HEK293 (cell line): ENCODE measurements around the gene B4GALT2.

ENCODE experiments used
- CTCF ChIA-PET: fragments of 350-600 bp; formaldehyde crosslinking; extraction: SDS; loops from one replicate; lab custom pipeline; 2021; ENCODE audit warnings: antibody characterized with exemption; lab: Yijun Ruan, JAX
- POLR2A ChIA-PET: fragments of 300-600 bp; formaldehyde crosslinking; extraction: SDS; loops from one replicate; lab custom pipeline; 2020; ENCODE audit warnings: antibody characterized with exemption, inconsistent platforms; lab: Yijun Ruan, JAX
- H3K27ac ChIP-seq: fragments of 200-500 bp; sonication (Bioruptor generic); 2 replicates; pipeline ENCODE4 v1.5.1; 2014; ENCODE audit warnings: low read depth, low read length, control low read depth, inconsistent platforms; ENCODE audit errors: extremely low read depth
- H3K36me3 ChIP-seq, 2 experiments: fragments of 200-500 bp in 1 of 2; sonication (Bioruptor generic) in 1 of 2; 1 replicate in 1 of 2; 2 replicates in 1 of 2; pipeline ENCODE4 v1.5.1; 2014 to 2017; ENCODE audit warnings: inconsistent platforms in 2 of 2, low read length in 2 of 2; ENCODE audit not compliant: control insufficient read depth in 2 of 2, insufficient read depth in 1 of 2
- H3K4me1 ChIP-seq: fragments of 200-500 bp; sonication (Bioruptor generic); 2 replicates; pipeline ENCODE4 v1.5.1; 2014; ENCODE audit warnings: mild to moderate bottlenecking, low read length, inconsistent platforms; ENCODE audit not compliant: control insufficient read depth, insufficient read depth
- H3K4me3 ChIP-seq: 2 replicates; pipeline ENCODE4 v1.5.1; 2011; ENCODE audit warnings: low read depth, mild to moderate bottlenecking, control low read depth, low read length, moderate library complexity
- H3K9me3 ChIP-seq: fragments of 200-500 bp; sonication (Bioruptor generic); 2 replicates; pipeline ENCODE4 v1.5.1; 2014; ENCODE audit warnings: low read depth, low read length, inconsistent platforms; ENCODE audit not compliant: control insufficient read depth, insufficient read depth
- KLF16 ChIP-seq: fragments of 450-650 bp; formaldehyde crosslinking; IDR thresholded peaks from 2 replicates; pipeline ENCODE4 v1.5.1; 2017; ENCODE audit warnings: missing biosample characterization, missing genetic modification characterization
- RBAK ChIP-seq: fragments of 450-650 bp; formaldehyde crosslinking; IDR thresholded peaks from 2 replicates; pipeline ENCODE4 v1.5.1; 2016; ENCODE audit warnings: missing biosample characterization, missing genetic modification characterization
- REPIN1 ChIP-seq: fragments of 450-650 bp; formaldehyde crosslinking; IDR thresholded peaks from 2 replicates; pipeline ENCODE4 v1.5.1; 2017; ENCODE audit warnings: missing biosample characterization, missing genetic modification characterization, low read depth
- WT1 ChIP-seq: fragments of 450-650 bp; formaldehyde crosslinking; IDR thresholded peaks from 2 replicates; pipeline ENCODE4 v1.5.1; 2016; ENCODE audit warnings: missing biosample characterization, missing genetic modification characterization
- ZBTB20 ChIP-seq: fragments of 450-650 bp; formaldehyde crosslinking; IDR thresholded peaks from 2 replicates; pipeline ENCODE4 v1.5.1; 2016; ENCODE audit warnings: missing biosample characterization, missing genetic modification characterization
- ZBTB48 ChIP-seq: fragments of 450-650 bp; formaldehyde crosslinking; IDR thresholded peaks from 2 replicates; pipeline ENCODE4 v1.5.1; 2016; ENCODE audit warnings: missing biosample characterization, missing genetic modification characterization
- ZNF121 ChIP-seq: fragments of 450-650 bp; formaldehyde crosslinking; IDR thresholded peaks from 2 replicates; pipeline ENCODE4 v1.5.1; 2016; ENCODE audit warnings: missing biosample characterization, missing genetic modification characterization
- ZNF175 ChIP-seq: fragments of 450-650 bp; formaldehyde crosslinking; IDR thresholded peaks from 2 replicates; pipeline ENCODE4 v1.5.1; 2016; ENCODE audit warnings: missing biosample characterization, missing genetic modification characterization
- ZNF202 ChIP-seq: fragments of 450-650 bp; formaldehyde crosslinking; IDR thresholded peaks from 2 replicates; pipeline ENCODE4 v1.5.1; 2016; ENCODE audit warnings: missing biosample characterization, missing genetic modification characterization, borderline replicate concordance
- ZNF354C ChIP-seq: fragments of 450-650 bp; formaldehyde crosslinking; IDR thresholded peaks from 2 replicates; pipeline ENCODE4 v1.5.1; 2016; ENCODE audit warnings: missing biosample characterization, missing genetic modification characterization, low read depth, borderline replicate concordance
- ZNF394 ChIP-seq: fragments of 450-650 bp; formaldehyde crosslinking; IDR thresholded peaks from 2 replicates; pipeline ENCODE4 v1.5.1; 2016; ENCODE audit warnings: missing biosample characterization, missing genetic modification characterization, mild to moderate bottlenecking, moderate library complexity, borderline replicate concordance
- ZNF521 ChIP-seq: fragments of 450-650 bp; formaldehyde crosslinking; IDR thresholded peaks from 2 replicates; pipeline ENCODE4 v1.5.1; 2017; ENCODE audit warnings: missing biosample characterization, mild to moderate bottlenecking, missing genetic modification characterization
- ZNF610 ChIP-seq: fragments of 450-650 bp; formaldehyde crosslinking; IDR thresholded peaks from 2 replicates; pipeline ENCODE4 v1.5.1; 2016; ENCODE audit warnings: missing biosample characterization, missing genetic modification characterization, borderline replicate concordance
- ZNF629 ChIP-seq: fragments of 450-650 bp; formaldehyde crosslinking; IDR thresholded peaks from 2 replicates; pipeline ENCODE4 v1.5.1; 2017; ENCODE audit warnings: missing biosample characterization, missing genetic modification characterization
- ZNF664 ChIP-seq: fragments of 450-650 bp; formaldehyde crosslinking; IDR thresholded peaks from 2 replicates; pipeline ENCODE4 v1.5.1; 2016; ENCODE audit warnings: missing biosample characterization, missing genetic modification characterization
- ZNF830 ChIP-seq: fragments of 450-650 bp; IDR thresholded peaks from 2 replicates; pipeline ENCODE4 v1.5.0; 2018; ENCODE audit warnings: missing biosample characterization, missing genetic modification characterization, low read depth, mild to moderate bottlenecking, moderate library complexity
- ZSCAN23 ChIP-seq: fragments of 450-650 bp; formaldehyde crosslinking; IDR thresholded peaks from 2 replicates; pipeline ENCODE4 v1.5.1; 2016; ENCODE audit warnings: missing biosample characterization, missing genetic modification characterization
- TF ChIP-seq, protein P1 (sequence below): fragments of 450-650 bp; formaldehyde crosslinking; IDR thresholded peaks from 2 replicates; pipeline ENCODE4 v1.5.1; 2016; ENCODE audit warnings: missing biosample characterization, missing genetic modification characterization
- TF ChIP-seq, protein P2 (sequence below): fragments of 450-650 bp; formaldehyde crosslinking; IDR thresholded peaks from 2 replicates; pipeline ENCODE4 v1.5.1; 2016; ENCODE audit warnings: missing biosample characterization, missing genetic modification characterization
- TF ChIP-seq, protein P3 (sequence below): fragments of 450-650 bp; formaldehyde crosslinking; IDR thresholded peaks from 2 replicates; pipeline ENCODE4 v1.5.1; 2016; ENCODE audit warnings: missing biosample characterization, missing genetic modification characterization

Gene B4GALT2

DNA sequence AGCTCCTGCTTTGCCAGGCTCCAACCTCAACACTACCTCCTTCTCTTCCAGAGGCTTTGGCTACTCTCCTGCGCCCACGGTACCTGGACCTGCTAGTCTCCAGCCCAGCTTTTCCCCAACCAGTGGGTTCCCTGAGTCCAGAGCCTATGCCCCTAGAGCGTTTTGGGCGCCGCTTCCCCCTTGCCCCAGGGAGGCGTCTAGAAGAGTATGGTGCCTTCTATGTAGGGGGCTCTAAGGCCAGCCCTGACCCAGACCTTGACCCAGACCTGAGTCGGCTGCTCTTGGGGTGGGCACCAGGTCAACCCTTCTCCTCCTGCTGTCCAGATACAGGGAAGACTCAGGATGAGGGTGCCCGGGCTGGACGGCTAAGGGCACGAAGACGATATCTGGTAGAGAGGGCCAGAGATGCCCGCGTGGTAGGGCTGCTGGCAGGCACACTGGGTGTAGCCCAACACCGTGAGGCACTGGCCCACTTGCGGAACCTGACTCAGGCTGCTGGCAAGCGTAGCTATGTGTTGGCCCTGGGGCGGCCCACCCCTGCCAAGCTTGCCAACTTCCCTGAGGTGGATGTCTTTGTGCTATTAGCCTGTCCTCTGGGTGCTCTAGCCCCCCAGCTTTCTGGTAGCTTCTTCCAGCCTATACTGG, 7.6 kb upstream of the B4GALT2 start:
- TF ChIP-seq ZNF610 (tag by site-specific recombination) (no peak), WT1 (tag by site-specific recombination) (no peak), ZNF830 (no peak), KLF16 (tag by site-specific recombination) (no peak), REPIN1 (tag by site-specific recombination) (no peak), ZNF394 (tag by site-specific recombination) (no peak), ZNF175 (tag by site-specific recombination) (no peak), ZBTB20 (tag by site-specific recombination) (no peak), ZNF354C (tag by site-specific recombination) (no peak), ZNF521 (tag by site-specific recombination) (no peak), ZNF202 (tag by site-specific recombination) (no peak), ZBTB48 (no peak), ZSCAN23 (tag by site-specific recombination) (no peak), RBAK (no peak), ZNF121 (tag by site-specific recombination) (no peak), ZNF664 (tag by site-specific recombination) (no peak), ZNF629 (no peak)
- TF ChIP-seq, protein P1, sequence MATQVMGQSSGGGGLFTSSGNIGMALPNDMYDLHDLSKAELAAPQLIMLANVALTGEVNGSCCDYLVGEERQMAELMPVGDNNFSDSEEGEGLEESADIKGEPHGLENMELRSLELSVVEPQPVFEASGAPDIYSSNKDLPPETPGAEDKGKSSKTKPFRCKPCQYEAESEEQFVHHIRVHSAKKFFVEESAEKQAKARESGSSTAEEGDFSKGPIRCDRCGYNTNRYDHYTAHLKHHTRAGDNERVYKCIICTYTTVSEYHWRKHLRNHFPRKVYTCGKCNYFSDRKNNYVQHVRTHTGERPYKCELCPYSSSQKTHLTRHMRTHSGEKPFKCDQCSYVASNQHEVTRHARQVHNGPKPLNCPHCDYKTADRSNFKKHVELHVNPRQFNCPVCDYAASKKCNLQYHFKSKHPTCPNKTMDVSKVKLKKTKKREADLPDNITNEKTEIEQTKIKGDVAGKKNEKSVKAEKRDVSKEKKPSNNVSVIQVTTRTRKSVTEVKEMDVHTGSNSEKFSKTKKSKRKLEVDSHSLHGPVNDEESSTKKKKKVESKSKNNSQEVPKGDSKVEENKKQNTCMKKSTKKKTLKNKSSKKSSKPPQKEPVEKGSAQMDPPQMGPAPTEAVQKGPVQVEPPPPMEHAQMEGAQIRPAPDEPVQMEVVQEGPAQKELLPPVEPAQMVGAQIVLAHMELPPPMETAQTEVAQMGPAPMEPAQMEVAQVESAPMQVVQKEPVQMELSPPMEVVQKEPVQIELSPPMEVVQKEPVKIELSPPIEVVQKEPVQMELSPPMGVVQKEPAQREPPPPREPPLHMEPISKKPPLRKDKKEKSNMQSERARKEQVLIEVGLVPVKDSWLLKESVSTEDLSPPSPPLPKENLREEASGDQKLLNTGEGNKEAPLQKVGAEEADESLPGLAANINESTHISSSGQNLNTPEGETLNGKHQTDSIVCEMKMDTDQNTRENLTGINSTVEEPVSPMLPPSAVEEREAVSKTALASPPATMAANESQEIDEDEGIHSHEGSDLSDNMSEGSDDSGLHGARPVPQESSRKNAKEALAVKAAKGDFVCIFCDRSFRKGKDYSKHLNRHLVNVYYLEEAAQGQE (tag by site-specific recombination), result no peak
- TF ChIP-seq, protein P2, sequence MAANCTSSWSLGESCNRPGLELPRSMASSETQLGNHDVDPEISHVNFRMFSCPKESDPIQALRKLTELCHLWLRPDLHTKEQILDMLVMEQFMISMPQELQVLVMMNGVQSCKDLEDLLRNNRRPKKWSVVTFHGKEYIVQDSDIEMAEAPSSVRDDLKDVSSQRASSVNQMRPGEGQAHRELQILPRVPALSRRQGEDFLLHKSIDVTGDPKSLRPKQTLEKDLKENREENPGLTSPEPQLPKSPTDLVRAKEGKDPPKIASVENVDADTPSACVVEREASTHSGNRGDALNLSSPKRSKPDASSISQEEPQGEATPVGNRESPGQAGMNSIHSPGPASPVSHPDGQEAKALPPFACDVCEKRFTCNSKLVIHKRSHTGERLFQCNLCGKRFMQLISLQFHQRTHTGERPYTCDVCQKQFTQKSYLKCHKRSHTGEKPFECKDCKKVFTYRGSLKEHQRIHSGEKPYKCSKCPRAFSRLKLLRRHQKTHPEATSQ (tag by site-specific recombination), result no peak
- TF ChIP-seq, protein P3, sequence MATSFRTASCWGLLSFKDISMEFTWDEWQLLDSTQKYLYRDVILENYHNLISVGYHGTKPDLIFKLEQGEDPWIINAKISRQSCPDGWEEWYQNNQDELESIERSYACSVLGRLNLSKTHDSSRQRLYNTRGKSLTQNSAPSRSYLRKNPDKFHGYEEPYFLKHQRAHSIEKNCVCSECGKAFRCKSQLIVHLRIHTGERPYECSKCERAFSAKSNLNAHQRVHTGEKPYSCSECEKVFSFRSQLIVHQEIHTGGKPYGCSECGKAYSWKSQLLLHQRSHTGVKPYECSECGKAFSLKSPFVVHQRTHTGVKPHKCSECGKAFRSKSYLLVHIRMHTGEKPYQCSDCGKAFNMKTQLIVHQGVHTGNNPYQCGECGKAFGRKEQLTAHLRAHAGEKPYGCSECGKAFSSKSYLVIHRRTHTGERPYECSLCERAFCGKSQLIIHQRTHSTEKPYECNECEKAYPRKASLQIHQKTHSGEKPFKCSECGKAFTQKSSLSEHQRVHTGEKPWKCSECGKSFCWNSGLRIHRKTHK, result no peak
- TF ChIP-seq, all 188 proteins: peak for 0
- CTCF ChIA-PET, result interaction anchor here (0.6 to 1.2 kb wide), 5 partner anchors 36 to 699 kb away, joined by 3 to 7 read pairs (median 3); no protein-coding TSS in a partner anchor
- POLR2A ChIA-PET, result interaction anchor here (1.7 kb wide), 1 partner anchor 321 kb away, joined by 5 read pairs; the partner anchor contains the start of gene KDM4A
- no peak overlapping the region for H3K27ac ChIP-seq
- H3K4me1 ChIP-seq, result no peaks in the 10 kb centered on the region
- H3K4me3 ChIP-seq, result no peak overlapping the region
- H3K36me3 ChIP-seq, result peaks cover 0 to 52% of the 10 kb centered on the region in 2 experiments; a peak in 1 of 3 replicates
- no peaks in the 10 kb centered on the region for H3K9me3 ChIP-seq
